Activated B cell treated with CpG ODN at 0.5 μM for 24 hours (primary cell): ENCODE data around the gene OTOS. TPM values are rescaled to one million over a fixed set of nuclear protein-coding genes. Genes with fewer than 3 reads are reported as not detected.

Experiments
- ATAC-seq: fragments of 200-7000 bp; cut with Tn5 transposase; one replicate; pipeline ENCODE4 v1.10.0; 2021; ENCODE audit warnings: low read depth, mild to moderate bottlenecking, moderate library complexity
- CTCF ChIA-PET: fragments of 350-600 bp; sonication (Branson Sonifier 250); formaldehyde crosslinking; loops from one replicate; lab custom pipeline; 2021; ENCODE audit warnings: antibody characterized with exemption; lab: Charles Lee
- POLR2A ChIA-PET: fragments of 350-600 bp; sonication (Branson Sonifier 250); formaldehyde crosslinking; loops from one replicate; lab custom pipeline; 2021; ENCODE audit warnings: antibody characterized with exemption; lab: Charles Lee
- DNase-seq: peaks from one replicate; pipeline ENCODE4 v3.0.0; 2022
- H3K27ac Mint-ChIP-seq: one replicate; pipeline ENCODE4 v1.8.0; 2020; ENCODE audit warnings: mixed read lengths
- H3K27me3 Mint-ChIP-seq: one replicate; pipeline ENCODE4 v1.8.0; 2021; ENCODE audit warnings: mixed read lengths
- H3K36me3 Mint-ChIP-seq: one replicate; pipeline ENCODE4 v1.8.0; 2021; ENCODE audit warnings: low read depth, mixed read lengths
- H3K4me1 Mint-ChIP-seq: one replicate; pipeline ENCODE4 v1.8.0; 2021; ENCODE audit warnings: mixed read lengths
- H3K4me3 Mint-ChIP-seq: one replicate; pipeline ENCODE4 v1.8.0; 2020; ENCODE audit warnings: mild to moderate bottlenecking, mixed read lengths
- H3K9me3 Mint-ChIP-seq: one replicate; pipeline ENCODE4 v1.8.0; 2020; ENCODE audit warnings: mixed read lengths
- CTCF ChIP-seq: fragments of 200-600 bp; IDR thresholded peaks from one replicate; pipeline ENCODE4 v1.8.0; 2022; ENCODE audit warnings: antibody characterized with exemption, mild to moderate bottlenecking
- intact Hi-C: fragments of 100-400 bp; cut with micrococcal nuclease; formaldehyde crosslinking; loops from one replicate; pipeline ENCODE4 v1.15.1; 2024
- total RNA-seq: library from RNA; stranded (reverse); gene quantifications from 2 replicates; pipeline ENCODE4 v1.2.3, GENCODE V29; 2022

The OTOS gene
- total RNA-seq, 1 donor from 2014 or later = not detected

GRCh38 chr2:240147911-240148587 is 7.6 kb upstream of the OTOS start:
- ChIA-PET POLR2A (no interaction called here), CTCF (no interaction called here)
- TF ChIP-seq CTCF = no peak
- no peak for DNase-seq
- no peak for ATAC-seq
- peaks cover 14% of the 10 kb centered on the region for H3K27me3 Mint-ChIP-seq
- peaks cover 1% of the 10 kb centered on the region for H3K4me1 Mint-ChIP-seq
- no peaks in the 10 kb centered on the region for H3K36me3 Mint-ChIP-seq
- intact Hi-C loops = loop anchor here (10.0 kb wide), 1 partner anchor 1013 kb away; no protein-coding TSS in a partner anchor
- H3K9me3 Mint-ChIP-seq = peaks cover 4% of the 10 kb centered on the region
- H3K4me3 Mint-ChIP-seq = no peak overlapping the region
- no peak overlapping the region for H3K27ac Mint-ChIP-seq

GRCh38 chr2:240147382-240147781 is 6.9 kb upstream of the OTOS start:
- intact Hi-C loops = loop anchor here (10.0 kb wide), 1 partner anchor 1013 kb away; no protein-coding TSS in a partner anchor
- peaks cover 14% of the 10 kb centered on the region for H3K27me3 Mint-ChIP-seq
- no peaks in the 10 kb centered on the region for H3K36me3 Mint-ChIP-seq
- POLR2A ChIA-PET = no interaction called here
- CTCF ChIA-PET = no interaction called here
- DNase-seq = no peak
- peaks cover 1% of the 10 kb centered on the region for H3K4me1 Mint-ChIP-seq
- no peaks in the 10 kb centered on the region for H3K9me3 Mint-ChIP-seq
- H3K4me3 Mint-ChIP-seq = no peak overlapping the region
- TF ChIP-seq CTCF = no peak
- ATAC-seq = no peak
- H3K27ac Mint-ChIP-seq = no peak overlapping the region

- DNase-seq (no peak), ATAC-seq (no peak)
- Mint-ChIP-seq H3K27ac (no peak overlapping the region), H3K27me3 (peaks cover 17% of the 10 kb centered on the region), H3K4me3 (no peak overlapping the region), H3K4me1 (peaks cover 1% of the 10 kb centered on the region), H3K9me3 (no peaks in the 10 kb centered on the region), H3K36me3 (no peaks in the 10 kb centered on the region)
- ChIA-PET CTCF (no interaction called here), POLR2A (no interaction called here)
- intact Hi-C loops = loop anchor here (10.0 kb wide), 1 partner anchor 1012 kb away; no protein-coding TSS in a partner anchor
- TF ChIP-seq CTCF = no peak
These were observed 6.3 kb upstream of the OTOS start for GRCh38 chr2:240146627-240147278.

- no peak for DNase-seq
- intact Hi-C loops = loop anchor here (10.0 kb wide), 1 partner anchor 1011 kb away; no protein-coding TSS in a partner anchor
- Mint-ChIP-seq H3K36me3 (no peaks in the 10 kb centered on the region), H3K27me3 (peaks cover 14% of the 10 kb centered on the region), H3K4me3 (no peak overlapping the region), H3K9me3 (no peaks in the 10 kb centered on the region), H3K4me1 (peaks cover 1% of the 10 kb centered on the region), H3K27ac (no peak overlapping the region)
- TF ChIP-seq CTCF = no peak
- POLR2A ChIA-PET = no interaction called here
- ATAC-seq = no peak
- CTCF ChIA-PET = interaction anchor here (8.1 kb wide), 1 partner anchor 86 kb away, joined by 106 read pairs; no protein-coding TSS in a partner anchor
These were observed 5.7 kb upstream of the OTOS start for GRCh38 chr2:240146141-240146561.

GRCh38 chr2:240145461-240145860 is 5.0 kb upstream of the OTOS start:
- DNase-seq = no peak
- intact Hi-C loops = loop anchor here (10.0 kb wide), 1 partner anchor 1011 kb away; no protein-coding TSS in a partner anchor
- Mint-ChIP-seq H3K27me3 (peaks cover 16% of the 10 kb centered on the region), H3K4me1 (peaks cover 1% of the 10 kb centered on the region), H3K4me3 (no peak overlapping the region), H3K9me3 (no peaks in the 10 kb centered on the region), H3K36me3 (no peaks in the 10 kb centered on the region), H3K27ac (no peak overlapping the region)
- ChIA-PET POLR2A (no interaction called here), CTCF (interaction anchor here (8.1 kb wide), 1 partner anchor 85 kb away, joined by 106 read pairs; no protein-coding TSS in a partner anchor)
- no peak for TF ChIP-seq CTCF
- no peak for ATAC-seq
